BJ (cell line): Measurements from ENCODE around the gene LAD1. TPM values are rescaled to one million over a fixed set of nuclear protein-coding genes. Genes with fewer than 3 reads are reported as not detected.

Experiments used
- CTCF ChIA-PET: fragments of 350-600 bp; formaldehyde crosslinking; extraction: SDS; loops from one replicate; lab custom pipeline; 2021; ENCODE audit warnings: antibody characterized with exemption, inconsistent platforms; lab: Yijun Ruan, JAX
- POLR2A ChIA-PET: fragments of 300-600 bp; sonication (Branson Sonifier 250); formaldehyde crosslinking; extraction: SDS; loops from one replicate; lab custom pipeline; 2021; ENCODE audit warnings: antibody characterized with exemption; lab: Charles Lee
- DNase-seq: peaks from one replicate; pipeline ENCODE4 v3.0.0-alpha.2; 2011; ENCODE audit warnings: low read depth
- H3K27me3 ChIP-seq: 2 replicates; pipeline ENCODE4 v1.6.0; 2011; ENCODE audit warnings: low read length; ENCODE audit not compliant: control insufficient read depth, insufficient read depth
- H3K36me3 ChIP-seq: 2 replicates; pipeline ENCODE4 v1.5.1; 2011; ENCODE audit warnings: low read length; ENCODE audit not compliant: control insufficient read depth, insufficient read depth
- H3K4me3 ChIP-seq: 2 replicates; pipeline ENCODE4 v1.5.1; 2011; ENCODE audit warnings: low read depth, mild to moderate bottlenecking, control low read depth, low read length
- polyA plus RNA-seq: library from polyadenylated mRNA; depleted of rRNA; stranded (reverse); fragments of >200 nt; gene quantifications from 2 replicates; pipeline ENCODE4 v1.2.3, GENCODE V29; 2011
- TF ChIP-seq, protein P1 (sequence below): IDR thresholded peaks from 2 replicates; pipeline ENCODE4 v1.5.1; 2011; ENCODE audit warnings: low read depth, mild to moderate bottlenecking, control low read depth, inconsistent platforms, low read length, moderate library complexity; ENCODE audit not compliant: insufficient read depth

LAD1 gene
- polyA plus RNA-seq, 1 experiment = not detected

DNA sequence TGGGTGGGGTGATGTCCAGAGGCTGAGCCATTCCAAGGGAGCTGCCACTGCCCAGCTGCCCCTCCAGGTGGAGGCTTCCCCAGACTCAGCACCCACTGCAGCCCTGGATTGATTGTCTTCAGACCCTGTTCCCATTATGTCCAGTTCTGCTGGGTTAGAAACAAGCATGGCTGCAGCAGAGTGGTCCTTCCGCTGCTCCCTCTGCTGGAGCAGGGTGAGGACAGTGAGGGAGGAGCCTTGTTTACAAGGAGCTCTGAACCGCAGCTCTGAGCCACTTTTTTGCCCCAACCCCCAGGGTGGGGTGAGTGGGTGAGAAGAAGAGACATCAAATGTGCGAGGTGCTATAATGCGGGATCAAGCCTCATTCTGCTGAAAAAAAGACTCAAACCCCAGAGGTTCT, 24.0 kb downstream of the LAD1 start:
- H3K4me3 ChIP-seq = no peak overlapping the region
- no peak for DNase-seq
- ChIA-PET CTCF (interaction anchor here (0.6 to 5.5 kb wide), 8 partner anchors 10 to 228 kb away, joined by 3 to 41 read pairs (median 10); no protein-coding TSS in a partner anchor), POLR2A (no interaction called here)
- TF ChIP-seq, protein P1, sequence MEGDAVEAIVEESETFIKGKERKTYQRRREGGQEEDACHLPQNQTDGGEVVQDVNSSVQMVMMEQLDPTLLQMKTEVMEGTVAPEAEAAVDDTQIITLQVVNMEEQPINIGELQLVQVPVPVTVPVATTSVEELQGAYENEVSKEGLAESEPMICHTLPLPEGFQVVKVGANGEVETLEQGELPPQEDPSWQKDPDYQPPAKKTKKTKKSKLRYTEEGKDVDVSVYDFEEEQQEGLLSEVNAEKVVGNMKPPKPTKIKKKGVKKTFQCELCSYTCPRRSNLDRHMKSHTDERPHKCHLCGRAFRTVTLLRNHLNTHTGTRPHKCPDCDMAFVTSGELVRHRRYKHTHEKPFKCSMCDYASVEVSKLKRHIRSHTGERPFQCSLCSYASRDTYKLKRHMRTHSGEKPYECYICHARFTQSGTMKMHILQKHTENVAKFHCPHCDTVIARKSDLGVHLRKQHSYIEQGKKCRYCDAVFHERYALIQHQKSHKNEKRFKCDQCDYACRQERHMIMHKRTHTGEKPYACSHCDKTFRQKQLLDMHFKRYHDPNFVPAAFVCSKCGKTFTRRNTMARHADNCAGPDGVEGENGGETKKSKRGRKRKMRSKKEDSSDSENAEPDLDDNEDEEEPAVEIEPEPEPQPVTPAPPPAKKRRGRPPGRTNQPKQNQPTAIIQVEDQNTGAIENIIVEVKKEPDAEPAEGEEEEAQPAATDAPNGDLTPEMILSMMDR = peak; percentile 36
- peaks cover 29% of the 10 kb centered on the region for H3K27me3 ChIP-seq
- H3K36me3 ChIP-seq = no peaks in the 10 kb centered on the region

DNA sequence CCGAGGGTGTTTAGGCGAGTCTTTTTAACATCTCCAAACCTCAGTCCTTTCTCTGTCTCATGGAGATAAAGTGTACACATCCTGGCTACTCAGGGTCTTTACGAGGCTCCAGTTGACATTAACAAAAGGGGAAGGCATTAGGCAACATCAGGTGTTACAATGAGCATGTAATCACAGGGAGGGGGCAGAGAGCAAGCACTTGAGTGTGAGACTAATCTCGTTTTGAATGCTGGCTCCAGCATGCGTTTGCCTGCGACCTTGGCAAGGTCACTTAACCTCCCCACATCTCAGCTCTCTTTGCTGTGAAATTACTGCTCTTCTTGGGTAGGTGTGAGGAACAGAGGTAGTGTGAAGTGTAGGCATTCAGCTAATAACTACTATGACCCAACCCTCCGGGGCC, 24.8 kb downstream of the LAD1 start:
- ChIA-PET POLR2A (no interaction called here), CTCF (interaction anchor here (0.7 to 5.5 kb wide), 4 partner anchors 11 to 120 kb away, joined by 3 to 41 read pairs (median 10); no protein-coding TSS in a partner anchor)
- H3K36me3 ChIP-seq = no peaks in the 10 kb centered on the region
- no peak for DNase-seq
- TF ChIP-seq, protein P1 = no peak
- no peak overlapping the region for H3K4me3 ChIP-seq
- peaks cover 30% of the 10 kb centered on the region for H3K27me3 ChIP-seq

DNA sequence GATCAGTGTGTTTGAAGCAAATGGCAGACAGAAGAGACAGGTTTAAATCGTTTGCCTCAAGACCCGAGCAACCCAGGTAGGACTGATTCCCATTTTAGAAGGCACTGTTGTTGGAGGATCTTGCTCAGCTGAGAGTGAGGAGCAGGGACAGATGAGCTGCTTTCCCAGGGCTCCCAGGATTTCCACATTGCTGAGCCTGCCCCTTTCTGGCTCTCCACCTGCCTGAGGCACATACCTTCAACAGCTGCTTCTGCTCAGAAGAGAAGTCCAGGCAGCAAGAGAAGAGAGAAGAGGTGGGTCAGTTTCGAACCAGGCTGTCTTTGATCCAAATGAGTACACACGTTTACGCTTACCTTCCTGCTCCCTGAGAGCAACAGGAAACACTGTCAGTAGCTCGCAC, 27.3 kb downstream of the LAD1 start:
- TF ChIP-seq, protein P1 = no peak
- Histone ChIP-seq H3K36me3 (no peaks in the 10 kb centered on the region), H3K27me3 (peaks cover 31% of the 10 kb centered on the region), H3K4me3 (no peak overlapping the region)
- POLR2A ChIA-PET = no interaction called here
- CTCF ChIA-PET = interaction anchor here (0.6 to 5.5 kb wide), 4 partner anchors 10 to 155 kb away, joined by 3 to 41 read pairs (median 10); no protein-coding TSS in a partner anchor
- DNase-seq = no peak

DNA sequence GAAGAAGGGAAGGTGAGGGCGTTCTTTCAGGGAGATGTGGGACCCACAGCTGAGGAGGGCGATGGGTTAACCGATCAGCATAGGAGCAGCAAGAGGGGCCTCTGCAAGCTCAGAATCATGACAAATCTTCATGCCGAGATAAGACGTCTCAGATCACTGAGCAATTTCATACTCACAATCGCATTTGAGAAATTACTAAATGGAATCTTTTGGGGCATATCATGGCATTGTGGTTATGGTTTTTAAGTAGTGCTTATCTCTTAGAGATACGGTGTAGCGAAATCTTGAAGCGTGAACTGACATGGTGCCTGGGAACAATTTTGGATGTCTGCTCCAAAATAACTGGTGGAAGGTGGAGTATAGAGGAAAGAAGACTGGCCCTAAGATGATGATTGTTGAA, 27.8 kb downstream of the LAD1 start:
- H3K27me3 ChIP-seq = peaks cover 32% of the 10 kb centered on the region
- ChIA-PET POLR2A (no interaction called here), CTCF (interaction anchor here (0.6 to 5.5 kb wide), 3 partner anchors 10 to 155 kb away, joined by 3 to 41 read pairs (median 17); no protein-coding TSS in a partner anchor)
- no peaks in the 10 kb centered on the region for H3K36me3 ChIP-seq
- H3K4me3 ChIP-seq = no peak overlapping the region
- DNase-seq = no peak
- TF ChIP-seq, protein P1 = no peak

DNA sequence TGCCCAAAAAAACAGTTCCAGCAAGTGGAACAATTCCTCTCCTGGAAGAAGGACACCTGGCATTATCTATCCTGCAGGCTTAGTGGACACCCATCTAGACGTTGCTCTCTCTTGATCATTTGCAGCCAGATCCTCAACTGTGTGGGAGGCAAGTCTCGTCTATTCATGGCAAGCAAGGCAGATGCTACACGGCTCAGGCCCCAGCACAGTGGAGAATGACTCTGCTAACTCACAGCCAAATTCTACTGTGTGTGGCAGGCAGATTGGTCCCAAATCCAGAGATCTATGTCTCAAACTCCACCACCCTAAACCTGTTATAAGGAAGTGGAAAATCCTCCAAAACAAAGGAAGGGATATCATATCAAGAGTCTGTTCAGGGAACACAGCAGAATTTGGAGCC, 28.6 kb downstream of the LAD1 start:
- ChIA-PET POLR2A (no interaction called here), CTCF (interaction anchor here (2.4 kb wide), 1 partner anchor 9 kb away, joined by 17 read pairs; no protein-coding TSS in a partner anchor)
- Histone ChIP-seq H3K27me3 (peaks cover 27% of the 10 kb centered on the region), H3K4me3 (no peak overlapping the region), H3K36me3 (no peaks in the 10 kb centered on the region)
- TF ChIP-seq, protein P1 = no peak
- DNase-seq = no peak
